OCI-LY3 (cell line): ENCODE data around the gene SPP1.

Experiments used
- H2AFZ ChIP-seq: fragments of 200-600, 300-600 bp; shearing (Covaris generic); 2 replicates; pipeline ENCODE4 v1.6.0; 2014; ENCODE audit warnings: antibody characterized with exemption, low read depth, low read length
- H3K27ac ChIP-seq: fragments of 200-600, 300-600 bp; sonication (generic); 2 replicates; pipeline ENCODE4 v1.5.1; 2014; ENCODE audit warnings: mild to moderate bottlenecking, low read length, moderate library complexity, mixed read lengths
- H3K27me3 ChIP-seq: fragments of 200-600, 300-600 bp; sonication (generic); 2 replicates; pipeline ENCODE4 v1.6.1; 2014; ENCODE audit warnings: low read depth, low read length, mixed read lengths
- H3K36me3 ChIP-seq: fragments of 200-600, 300-600 bp; sonication (generic); replicated peaks from 2 replicates; pipeline ENCODE3; 2014; ENCODE audit warnings: low read depth, low read length, mixed read lengths
- H3K4me1 ChIP-seq: fragments of 300-600, 200-600 bp; sonication (generic); 2 replicates; pipeline ENCODE4 v1.6.1; 2014; ENCODE audit warnings: low read length, mixed read lengths
- H3K4me2 ChIP-seq: fragments of 200-600, 300-600 bp; sonication (generic); 2 replicates; pipeline ENCODE4 v1.6.1; 2014; ENCODE audit warnings: low read length, mixed read lengths
- H3K4me3 ChIP-seq: fragments of 300-600, 200-600 bp; sonication (generic); 2 replicates; pipeline ENCODE4 v1.5.1; 2014; ENCODE audit warnings: antibody characterized with exemption, mild to moderate bottlenecking, low read length, moderate library complexity
- H3K79me2 ChIP-seq: fragments of 300-600, 200-600 bp; shearing (Covaris generic); 2 replicates; pipeline ENCODE4 v1.6.1; 2014; ENCODE audit warnings: mild to moderate bottlenecking, low read length, mixed read lengths
- H3K9ac ChIP-seq: fragments of 300-600, 200-600 bp; shearing (Covaris generic); 2 replicates; pipeline ENCODE4 v1.6.0; 2014; ENCODE audit warnings: mild to moderate bottlenecking, low read length, moderate library complexity
- H3K9me3 ChIP-seq: fragments of 200-600, 300-600 bp; shearing (Covaris generic); 2 replicates; pipeline ENCODE4 v1.6.1; 2014; ENCODE audit warnings: low read length, mixed read lengths; ENCODE audit not compliant: insufficient read depth
- H4K20me1 ChIP-seq: fragments of 200-600, 300-600 bp; sonication (generic); 2 replicates; pipeline ENCODE4 v1.6.1; 2016; ENCODE audit warnings: low read length, mixed read lengths; ENCODE audit not compliant: insufficient read depth
- CTCF ChIP-seq: fragments of 200-600, 300-600 bp; sonication (generic); IDR thresholded peaks from 2 replicates; pipeline ENCODE4 v1.5.1; 2014; ENCODE audit warnings: antibody characterized with exemption, low read length, low read depth
- EZH2phosphoT487 ChIP-seq: fragments of 200-600 bp; shearing (Covaris generic); IDR thresholded peaks from 2 replicates; pipeline ENCODE4 v1.6.1; 2018; ENCODE audit warnings: antibody characterized with exemption, mixed run types, low read depth

Gene SPP1

GRCh38 chr4:87985097-87985886, 9.8 kb downstream of the SPP1 start:
- no peaks in the 10 kb centered on the region for H3K36me3 ChIP-seq
- peaks cover 14% of the 10 kb centered on the region for H3K4me1 ChIP-seq
- H2AFZ ChIP-seq = peak overlapping the region; percentile 88
- H3K27ac ChIP-seq = no peak overlapping the region
- H3K9me3 ChIP-seq = no peaks in the 10 kb centered on the region
- H4K20me1 ChIP-seq = no peaks in the 10 kb centered on the region
- no peak overlapping the region for H3K9ac ChIP-seq
- peaks cover 20% of the 10 kb centered on the region for H3K27me3 ChIP-seq
- TF ChIP-seq CTCF = peak; percentile 80
- TF ChIP-seq EZH2phosphoT487 = no peak
- no peaks in the 10 kb centered on the region for H3K79me2 ChIP-seq
- H3K4me2 ChIP-seq = peak overlapping the region; percentile 62
- peak overlapping the region; percentile 39; the same call in 1 of the 2 replicates for H3K4me3 ChIP-seq

GRCh38 chr4:87985887-87986200, 10.3 kb downstream of the SPP1 start:
- TF ChIP-seq EZH2phosphoT487 = no peak
- TF ChIP-seq CTCF = no peak
- Histone ChIP-seq H3K4me3 (peak overlapping the region; percentile 39; the same call in 1 of the 2 replicates), H3K27me3 (peaks cover 20% of the 10 kb centered on the region), H4K20me1 (no peaks in the 10 kb centered on the region), H3K79me2 (no peaks in the 10 kb centered on the region), H3K9me3 (no peaks in the 10 kb centered on the region), H2AFZ (peak overlapping the region; percentile 88), H3K36me3 (no peaks in the 10 kb centered on the region), H3K27ac (no peak overlapping the region), H3K4me1 (peaks cover 14% of the 10 kb centered on the region), H3K4me2 (peak overlapping the region; percentile 62), H3K9ac (no peak overlapping the region)

- no peak overlapping the region for H3K4me2 ChIP-seq
- H3K27me3 ChIP-seq = peaks cover 20% of the 10 kb centered on the region
- TF ChIP-seq CTCF = no peak
- no peak for TF ChIP-seq EZH2phosphoT487
These were observed 11.0 kb downstream of the SPP1 start for GRCh38 chr4:87986508-87986907.

DNA sequence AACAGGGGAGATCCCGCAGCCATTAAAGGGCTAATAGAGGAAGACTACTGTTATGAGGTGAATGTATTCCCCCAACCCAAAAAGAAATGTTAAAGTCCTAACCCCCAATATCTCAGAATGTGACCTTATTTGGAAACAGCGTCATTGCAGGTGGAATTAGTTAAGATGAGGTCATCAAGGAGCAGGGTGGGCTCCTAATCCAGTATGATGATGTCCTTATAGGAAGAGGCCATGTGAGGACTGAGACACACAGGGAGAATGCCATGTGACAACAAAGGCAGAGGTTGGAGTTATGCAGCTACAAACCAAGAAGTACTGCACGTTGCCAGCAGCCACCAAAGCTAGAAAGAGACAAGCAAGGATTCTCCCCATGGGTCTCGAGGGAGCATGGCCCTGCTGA, 14.3 kb downstream of the SPP1 start:
- Histone ChIP-seq H3K36me3 (no peaks in the 10 kb centered on the region), H3K9me3 (no peaks in the 10 kb centered on the region), H3K4me2 (no peak overlapping the region), H2AFZ (no peak overlapping the region), H3K9ac (no peak overlapping the region), H3K27me3 (0 out of 2 replicates have a peak, but pooled peaks cover 3% of the 10 kb centered on the region), H3K79me2 (no peaks in the 10 kb centered on the region), H3K4me3 (no peak overlapping the region), H3K27ac (no peak overlapping the region), H3K4me1 (peaks cover 2% of the 10 kb centered on the region; the same call in 1 of the 2 replicates), H4K20me1 (no peaks in the 10 kb centered on the region)
- TF ChIP-seq EZH2phosphoT487 (no peak), CTCF (no peak)

More at GRCh38 chr4:87986508-87986907, 11.0 kb downstream of the SPP1 start:
- no peaks in the 10 kb centered on the region for H3K79me2 ChIP-seq
- H3K4me1 ChIP-seq = peaks cover 12% of the 10 kb centered on the region
- H3K36me3 ChIP-seq = no peaks in the 10 kb centered on the region
- no peaks in the 10 kb centered on the region for H4K20me1 ChIP-seq
- no peak overlapping the region for H3K9ac ChIP-seq
- H2AFZ ChIP-seq = no peak overlapping the region
- H3K4me3 ChIP-seq = no peak overlapping the region
- no peak overlapping the region for H3K27ac ChIP-seq
- H3K9me3 ChIP-seq = no peaks in the 10 kb centered on the region
